ENCODE results near the gene LCLAT1.

DNA sequence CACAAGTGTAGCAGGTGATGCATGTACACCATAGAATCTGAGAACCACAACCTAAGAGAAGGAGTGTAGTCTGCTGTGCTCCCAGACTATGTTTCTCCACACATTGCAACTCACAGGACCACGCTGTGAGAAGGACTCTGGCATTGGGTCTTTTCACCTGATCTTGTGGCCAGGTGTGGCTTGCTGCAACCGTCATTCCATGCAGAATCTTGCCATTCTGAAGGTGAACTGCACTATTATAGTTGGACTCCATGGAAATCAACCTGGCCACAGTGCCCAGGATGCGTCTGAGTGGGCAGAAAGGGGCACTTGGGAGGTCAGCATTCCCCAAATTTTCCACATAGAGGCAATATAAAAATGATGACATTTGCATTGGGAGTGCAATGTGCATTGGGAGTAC, 237.9 kb downstream of the LCLAT1 start:
- TF ChIP-seq, protein P1, sequence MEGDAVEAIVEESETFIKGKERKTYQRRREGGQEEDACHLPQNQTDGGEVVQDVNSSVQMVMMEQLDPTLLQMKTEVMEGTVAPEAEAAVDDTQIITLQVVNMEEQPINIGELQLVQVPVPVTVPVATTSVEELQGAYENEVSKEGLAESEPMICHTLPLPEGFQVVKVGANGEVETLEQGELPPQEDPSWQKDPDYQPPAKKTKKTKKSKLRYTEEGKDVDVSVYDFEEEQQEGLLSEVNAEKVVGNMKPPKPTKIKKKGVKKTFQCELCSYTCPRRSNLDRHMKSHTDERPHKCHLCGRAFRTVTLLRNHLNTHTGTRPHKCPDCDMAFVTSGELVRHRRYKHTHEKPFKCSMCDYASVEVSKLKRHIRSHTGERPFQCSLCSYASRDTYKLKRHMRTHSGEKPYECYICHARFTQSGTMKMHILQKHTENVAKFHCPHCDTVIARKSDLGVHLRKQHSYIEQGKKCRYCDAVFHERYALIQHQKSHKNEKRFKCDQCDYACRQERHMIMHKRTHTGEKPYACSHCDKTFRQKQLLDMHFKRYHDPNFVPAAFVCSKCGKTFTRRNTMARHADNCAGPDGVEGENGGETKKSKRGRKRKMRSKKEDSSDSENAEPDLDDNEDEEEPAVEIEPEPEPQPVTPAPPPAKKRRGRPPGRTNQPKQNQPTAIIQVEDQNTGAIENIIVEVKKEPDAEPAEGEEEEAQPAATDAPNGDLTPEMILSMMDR (IDR thresholded peaks at IDR 0.05) = no peak
- TF ChIP-seq EP300 (IDR thresholded peaks at IDR 0.05) = no peak
